Heart left ventricle (tissue), 13 donors: ENCODE data around the gene PRMT9.

ENCODE experiments used
- CTCF ChIP-seq, 12 donors: fragments of 200-600 bp; sonication (generic) in 4 of 12; IDR thresholded peaks; one replicate each; pipeline versions ENCODE4 v1.5.0 to v1.8.0; 2018 to 2022; ENCODE audit warnings: antibody characterized with exemption in 12 of 12, mild to moderate bottlenecking in 5 of 12
- POLR2A ChIP-seq, 2 donors: fragments of 450-650 bp; IDR thresholded peaks; one replicate each; pipeline ENCODE4 v1.6.1; 2017; ENCODE audit warnings: antibody characterized with exemption in 2 of 2, mild to moderate bottlenecking in 2 of 2, moderate library complexity in 2 of 2
- donor health status: ischemic (EF 13 %, LVEDD 7.1; RV severe dilation, severe dysfunction).
- donor health status: DM: no; HTN: yes; CAD: no.
- donor health status: DM: no; HTN: no; CAD: no.
- donor health status: ischemic (EF 25% LVEDD 6.9; RV normal size, moderate dysfunction).
- donor health status: ischemic (EF 25% LVEDD 5.7; RV mildly dilated, moderate dysfunction).
- donor health status: ischemic (EF 35%, LVEDD 5.7; RV mildly dilated, moderate dysfunction).
- donor health status: nonischemic (EF 11% LVEDD 7.7; RV severe dilation, severe dysfunction).
- donor health status: DM: yes; HTN: yes; CAD: no.
- donor health status: PGD.
- donor health status: ischemic (EF 29% LVEDD 5.4; RV normal size, mild dysfunction).
- donor health status: nonischemic (EF 23%, LVEDD 6.1; RV moderate dilation, normal function).

- TF ChIP-seq POLR2A (IDR thresholded peaks at IDR 0.05) (no peak), CTCF (IDR thresholded peaks at IDR 0.05) (no peak)
Measured at GRCh38 chr4:147597561-147597960, 86.4 kb downstream of the PRMT9 start.
